ENCODE data around the gene PCDHGA1. TPM values are rescaled to one million over a fixed set of nuclear protein-coding genes. Genes with fewer than 3 reads are reported as not detected.

PCDHGA1 gene
- polyA plus RNA-seq, 1 experiment: 1.8 TPM

DNA sequence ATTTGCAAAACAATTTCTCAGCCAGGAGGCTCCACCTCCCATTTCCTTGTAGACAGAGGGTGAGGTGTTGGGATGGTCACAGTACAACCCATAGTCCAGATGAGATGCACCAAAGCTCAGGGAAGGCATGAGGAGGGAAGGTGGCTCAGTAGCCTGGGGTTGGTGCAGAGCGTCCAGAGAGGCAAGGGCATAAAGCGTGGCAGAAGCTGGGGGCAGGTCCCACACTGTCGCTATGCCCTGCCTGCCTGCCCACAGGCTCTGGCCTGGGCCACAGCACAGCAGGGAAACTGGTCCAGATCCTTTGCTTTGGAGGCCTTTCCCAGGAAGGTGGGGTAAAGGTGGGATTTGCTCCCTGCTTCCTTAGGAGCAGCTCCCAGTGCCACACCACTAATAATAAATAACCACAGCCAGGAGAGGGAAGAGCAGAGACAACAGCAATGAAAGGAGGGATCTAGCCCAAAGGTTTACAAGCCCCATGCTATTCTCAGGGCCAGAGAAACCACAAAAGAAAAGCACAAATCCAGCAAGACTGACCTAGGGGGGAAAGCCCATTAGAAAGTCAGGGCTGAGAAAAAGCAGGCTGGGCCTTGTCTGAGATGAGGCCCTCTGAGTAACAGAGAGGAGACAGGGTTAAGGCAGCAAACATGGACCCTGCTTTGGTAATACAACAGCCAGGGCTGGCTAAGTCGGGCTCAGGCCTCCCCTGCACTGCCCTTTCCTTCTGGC, 185.8 kb downstream of the PCDHGA1 start:
- ChIA-PET CTCF (interaction anchor here (0.7 to 11.0 kb wide), 10 partner anchors 8 to 196 kb away, joined by 3 to 170 read pairs (median 4); partner anchors contain the start of genes PCDHGA12, PCDHGB7, PCDHGC3 and TAF7), POLR2A (no interaction called here)
- TF ChIP-seq, protein P1, sequence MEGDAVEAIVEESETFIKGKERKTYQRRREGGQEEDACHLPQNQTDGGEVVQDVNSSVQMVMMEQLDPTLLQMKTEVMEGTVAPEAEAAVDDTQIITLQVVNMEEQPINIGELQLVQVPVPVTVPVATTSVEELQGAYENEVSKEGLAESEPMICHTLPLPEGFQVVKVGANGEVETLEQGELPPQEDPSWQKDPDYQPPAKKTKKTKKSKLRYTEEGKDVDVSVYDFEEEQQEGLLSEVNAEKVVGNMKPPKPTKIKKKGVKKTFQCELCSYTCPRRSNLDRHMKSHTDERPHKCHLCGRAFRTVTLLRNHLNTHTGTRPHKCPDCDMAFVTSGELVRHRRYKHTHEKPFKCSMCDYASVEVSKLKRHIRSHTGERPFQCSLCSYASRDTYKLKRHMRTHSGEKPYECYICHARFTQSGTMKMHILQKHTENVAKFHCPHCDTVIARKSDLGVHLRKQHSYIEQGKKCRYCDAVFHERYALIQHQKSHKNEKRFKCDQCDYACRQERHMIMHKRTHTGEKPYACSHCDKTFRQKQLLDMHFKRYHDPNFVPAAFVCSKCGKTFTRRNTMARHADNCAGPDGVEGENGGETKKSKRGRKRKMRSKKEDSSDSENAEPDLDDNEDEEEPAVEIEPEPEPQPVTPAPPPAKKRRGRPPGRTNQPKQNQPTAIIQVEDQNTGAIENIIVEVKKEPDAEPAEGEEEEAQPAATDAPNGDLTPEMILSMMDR (IDR thresholded peaks at IDR 0.05; ENCODE audit: insufficient read depth, low read depth, low read length): no peak
- Histone ChIP-seq H3K36me3 (ENCODE audit: control insufficient read depth, insufficient read depth, low read length) (peaks cover 7% of the 10 kb centered on the region), H3K4me3 (ENCODE audit: low read depth, low read length) (no peak overlapping the region), H3K27me3 (ENCODE audit: control insufficient read depth, insufficient read depth, low read length) (no peaks in the 10 kb centered on the region)
- no peak for DNase-seq (ENCODE audit: low read depth)

DNA sequence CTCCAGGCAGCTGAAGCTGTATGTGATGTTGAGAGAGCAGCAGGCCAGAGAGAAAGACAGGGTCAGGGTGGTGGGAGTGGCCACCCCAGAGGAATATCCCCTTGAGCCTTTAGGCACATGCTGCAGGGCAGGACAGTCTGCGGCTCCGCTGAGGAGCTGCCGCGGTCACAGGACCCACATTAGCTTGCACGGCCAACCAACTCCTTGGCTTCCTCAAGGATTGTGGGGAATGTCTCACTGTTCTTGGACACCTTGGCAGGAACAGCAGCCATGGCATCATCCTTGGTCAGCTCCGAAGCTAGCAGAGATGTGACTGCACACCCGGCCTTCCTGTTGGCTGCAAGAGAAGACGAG, 186.3 kb downstream of the PCDHGA1 start:
- Histone ChIP-seq H3K27me3 (ENCODE audit: control insufficient read depth, insufficient read depth, low read length) (no peaks in the 10 kb centered on the region), H3K4me3 (ENCODE audit: low read depth, low read length) (no peak overlapping the region), H3K36me3 (ENCODE audit: control insufficient read depth, insufficient read depth, low read length) (peaks cover 4% of the 10 kb centered on the region)
- CTCF ChIA-PET: interaction anchor here (0.8 to 11.0 kb wide), 11 partner anchors 8 to 196 kb away, joined by 3 to 170 read pairs (median 5); partner anchors contain the start of genes PCDHGA12, PCDHGC3 and TAF7
- no peak for DNase-seq (ENCODE audit: low read depth)
- POLR2A ChIA-PET: no interaction called here
- TF ChIP-seq, protein P1 (IDR thresholded peaks at IDR 0.05; ENCODE audit: insufficient read depth, low read depth, low read length): no peak

DNA sequence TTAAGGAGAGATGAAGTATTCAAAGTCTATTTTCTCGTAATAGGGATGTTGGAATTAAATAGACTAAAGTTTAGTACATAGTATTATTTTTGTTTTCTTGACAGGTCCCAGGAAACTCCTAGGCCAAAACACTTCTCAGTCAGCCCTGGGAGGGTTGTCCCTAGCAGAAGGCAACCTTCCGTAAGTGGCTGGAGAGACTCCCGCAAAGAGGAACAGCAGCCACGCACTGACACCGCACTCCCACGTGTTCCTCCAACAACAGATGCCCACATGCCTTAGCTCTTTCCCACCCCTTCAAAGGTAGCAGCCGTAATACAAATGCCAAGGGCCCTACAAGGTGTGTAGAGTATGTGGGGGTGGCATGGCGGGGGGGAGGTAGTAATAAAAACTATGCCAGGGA, 187.0 kb downstream of the PCDHGA1 start:
- TF ChIP-seq, protein P1 (IDR thresholded peaks at IDR 0.05; ENCODE audit: insufficient read depth, low read depth, low read length): no peak
- no peak for DNase-seq (ENCODE audit: low read depth)
- ChIA-PET CTCF (interaction anchor here (0.8 to 2.5 kb wide), 7 partner anchors 33 to 197 kb away, joined by 3 to 6 read pairs (median 3); partner anchors contain the start of genes PCDHGA12 and TAF7), POLR2A (no interaction called here)
- no peak overlapping the region for H3K4me3 ChIP-seq (ENCODE audit: low read depth, low read length)
- H3K27me3 ChIP-seq (ENCODE audit: control insufficient read depth, insufficient read depth, low read length): no peaks in the 10 kb centered on the region
- no peaks in the 10 kb centered on the region for H3K36me3 ChIP-seq (ENCODE audit: control insufficient read depth, insufficient read depth, low read length)

DNA sequence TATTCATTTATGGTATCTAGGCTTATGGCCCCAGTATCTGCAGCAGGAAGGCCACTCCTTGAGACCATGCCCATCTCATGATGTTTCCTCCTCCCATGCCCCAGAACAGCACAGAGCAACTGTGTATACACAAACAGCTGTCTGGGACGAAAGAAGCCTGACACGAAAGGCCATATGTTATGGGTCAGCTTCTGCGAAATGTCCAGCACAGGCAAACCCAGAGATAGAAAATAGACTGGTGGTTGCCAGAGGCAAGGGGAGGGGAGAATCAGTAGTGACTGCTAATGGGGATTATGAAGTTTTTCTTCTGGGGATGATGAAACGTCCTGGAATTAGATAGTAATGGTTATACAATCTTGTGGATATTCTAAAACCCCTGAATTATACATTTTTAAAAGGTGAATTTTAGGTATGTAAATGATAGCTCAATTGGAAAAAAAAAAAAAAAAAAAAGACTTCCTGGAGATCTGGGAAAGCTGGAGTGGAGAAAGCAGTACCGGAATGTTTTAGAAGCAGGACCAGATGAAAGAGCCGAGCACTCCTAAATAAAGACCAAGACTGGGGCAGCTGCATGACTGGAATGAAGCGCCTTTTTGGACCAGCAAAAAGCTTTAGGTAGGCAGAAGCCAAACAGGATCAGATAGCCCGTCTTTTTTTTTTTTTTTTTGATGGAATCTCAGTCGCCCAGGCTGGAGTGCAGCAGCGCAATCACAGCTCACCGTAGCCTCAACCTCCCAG, 187.7 kb downstream of the PCDHGA1 start:
- H3K36me3 ChIP-seq (ENCODE audit: control insufficient read depth, insufficient read depth, low read length): no peaks in the 10 kb centered on the region
- ChIA-PET CTCF (interaction anchor here (0.9 to 2.0 kb wide), 5 partner anchors 40 to 153 kb away, joined by 3 to 6 read pairs (median 3); partner anchors contain the start of gene PCDHGA12), POLR2A (interaction anchor here (0.6 kb wide), 2 partner anchors 11 to 135 kb away, joined by 4 to 8 read pairs; no protein-coding TSS in a partner anchor)
- H3K27me3 ChIP-seq (ENCODE audit: control insufficient read depth, insufficient read depth, low read length): no peaks in the 10 kb centered on the region
- TF ChIP-seq, protein P1 (IDR thresholded peaks at IDR 0.05; ENCODE audit: insufficient read depth, low read depth, low read length): no peak
- DNase-seq (ENCODE audit: low read depth): no peak
- H3K4me3 ChIP-seq (ENCODE audit: low read depth, low read length): no peak overlapping the region

DNA sequence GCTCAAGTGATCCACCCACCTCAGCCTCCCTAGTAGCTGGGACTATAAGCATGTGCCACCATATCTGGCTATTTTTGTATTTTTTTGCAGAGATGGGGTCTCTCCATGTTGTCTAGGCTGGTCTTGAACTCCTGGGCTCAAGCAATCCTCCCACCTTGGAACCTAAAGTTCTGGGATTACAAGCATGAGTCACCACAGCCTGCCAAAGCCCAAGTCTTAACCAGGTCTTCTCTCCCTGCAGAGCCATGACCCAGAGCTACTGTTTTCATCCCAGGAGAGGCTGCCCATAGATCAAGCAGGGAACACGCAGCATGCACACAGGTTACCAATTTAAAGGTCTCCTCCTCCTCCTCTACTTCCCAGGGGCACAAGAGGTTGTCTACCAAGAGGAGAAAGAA, 188.3 kb downstream of the PCDHGA1 start:
- TF ChIP-seq, protein P1 (IDR thresholded peaks at IDR 0.05; ENCODE audit: insufficient read depth, low read depth, low read length): no peak
- Histone ChIP-seq H3K27me3 (ENCODE audit: control insufficient read depth, insufficient read depth, low read length) (no peaks in the 10 kb centered on the region), H3K4me3 (ENCODE audit: low read depth, low read length) (no peak overlapping the region), H3K36me3 (ENCODE audit: control insufficient read depth, insufficient read depth, low read length) (no peaks in the 10 kb centered on the region)
- CTCF ChIA-PET: interaction anchor here (0.9 to 2.0 kb wide), 5 partner anchors 39 to 154 kb away, joined by 3 to 6 read pairs (median 3); partner anchors contain the start of genes PCDHGA12 and PCDHGB7
- POLR2A ChIA-PET: interaction anchor here (0.6 kb wide), 1 partner anchor 12 kb away, joined by 4 read pairs; no protein-coding TSS in a partner anchor
- DNase-seq (ENCODE audit: low read depth): no peak
